Esophagus squamous epithelium (tissue), 5 donors: ENCODE data around the gene RUNDC1. TPM values are rescaled to one million over a fixed set of nuclear protein-coding genes. Genes with fewer than 3 reads are reported as not detected.
A peak's percentile ranks its signal among the peaks of the same experiment; 100 is the strongest.

Source experiments
- DNase-seq: peaks from one replicate; lab custom pipeline; 2025; lab: John Stamatoyannopoulos, UW
- H3K27ac ChIP-seq, 4 donors: fragments of 200-600 bp; sonication (generic); one replicate each; pipeline ENCODE4 v1.5.1; 2016 to 2019; ENCODE audit warnings: mild to moderate bottlenecking in 1 of 4
- H3K27me3 ChIP-seq, 4 donors: fragments of 200-600 bp; sonication (generic); 1 replicate in 3 of 4; 2 replicates in 1 of 4; pipeline versions ENCODE4 v1.5.1 to v1.6.0; 2017 to 2021; ENCODE audit warnings: antibody characterized with exemption in 1 of 4
- H3K36me3 ChIP-seq, 3 donors: fragments of 200-600 bp; sonication (generic); one replicate each; pipeline ENCODE4 v1.5.1; 2016 to 2019
- H3K4me1 ChIP-seq, 3 donors: fragments of 200-600 bp; sonication (generic); one replicate each; pipeline ENCODE4 v1.5.1; 2017 to 2019
- H3K4me3 ChIP-seq, 4 donors: fragments of 200-600 bp; sonication (generic); 1 replicate in 3 of 4; 2 replicates in 1 of 4; pipeline ENCODE4 v1.5.1; 2016 to 2019; ENCODE audit warnings: mild to moderate bottlenecking in 2 of 4, moderate library complexity in 1 of 4
- H3K9me3 ChIP-seq, 3 donors: fragments of 200-600 bp; sonication (generic); one replicate each; pipeline ENCODE4 v1.5.1; 2016 to 2019
- POLR2A ChIP-seq, 4 donors: fragments of 450-650 bp; IDR thresholded peaks; one replicate each; pipeline ENCODE4 v1.6.1; 2017; ENCODE audit warnings: antibody characterized with exemption in 4 of 4, mild to moderate bottlenecking in 4 of 4, moderate library complexity in 3 of 4
- WGBS, 2 donors: methylation state at CpG; one replicate each; pipeline ENCODE4 v1.1.5; 2018; 5-methylcytosine and 5-hydroxymethylcytosine counted together
- intact Hi-C: fragments of 100-400 bp; cut with DNase I; formaldehyde crosslinking; loops from one replicate; pipeline ENCODE4 v1.15.0; 2022
- total RNA-seq, 4 donors: library from RNA; depleted of rRNA; stranded (reverse); fragments of >200 nt; gene quantifications; one replicate each; pipeline ENCODE4 v1.1.0, GENCODE V29; 2016
- TF ChIP-seq, protein P1 (sequence below), 6 experiments: fragments of 450-650 bp in 4 of 6; fragments of 200-600 bp in 2 of 6; sonication (generic) in 2 of 6; IDR thresholded peaks; one replicate each; pipeline ENCODE4 v1.5.1; 2016 to 2019; ENCODE audit warnings: antibody characterized with exemption in 6 of 6, mild to moderate bottlenecking in 4 of 6, moderate library complexity in 4 of 6
- donor health status: DM: yes; HTN: yes; CAD: no.

Gene RUNDC1
- total RNA-seq, 4 donors from 2014 or later, result 7.4 to 9.8 (median 8.5) TPM

DNA sequence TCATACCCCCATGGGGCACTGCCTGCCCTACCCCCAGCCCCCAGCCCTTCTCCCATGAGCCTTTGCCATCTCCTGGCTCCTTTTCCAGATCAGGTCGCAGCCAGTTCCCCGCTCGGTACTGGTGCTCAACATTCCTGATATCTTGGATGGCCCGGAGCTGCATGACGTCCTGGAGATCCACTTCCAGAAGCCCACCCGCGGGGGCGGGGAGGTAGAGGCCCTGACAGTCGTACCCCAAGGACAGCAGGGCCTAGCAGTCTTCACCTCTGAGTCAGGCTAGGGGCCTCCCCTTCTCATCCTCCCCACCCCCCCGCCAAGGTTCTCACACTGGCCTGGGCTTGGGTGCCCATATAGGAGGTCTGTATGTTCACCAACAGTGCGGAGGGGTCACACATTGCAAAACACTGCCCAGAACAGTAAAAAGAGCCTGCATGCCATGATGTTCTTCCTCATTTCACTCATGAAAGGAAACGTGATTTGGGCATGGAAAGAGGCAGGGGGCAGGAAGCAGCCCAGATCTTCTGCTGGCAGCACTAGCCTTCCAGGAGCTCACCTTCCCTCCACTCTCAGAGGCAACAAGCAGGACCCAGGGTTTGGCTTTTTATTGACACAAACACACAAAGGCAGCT, 33.8 kb downstream of the RUNDC1 start:
- DNase-seq, result no peak
- Histone ChIP-seq H3K9me3 (no peaks in the 10 kb centered on the region), H3K36me3 (peaks cover 7 to 67% (median 19%) of the 10 kb centered on the region in 3 donors), H3K27ac (peak overlapping the region; percentile 26 to 86 (median 57)), H3K4me1 (peaks cover 7 to 81% (median 33%) of the 10 kb centered on the region in 3 donors), H3K27me3 (no peaks in the 10 kb centered on the region), H3K4me3 (no peak overlapping the region)
- 81 to 85% methylated on average over 4 to 12 of the region's 12 CpGs for WGBS, 2 donors
- intact Hi-C loops, result no loop called here
- TF ChIP-seq, protein P1, sequence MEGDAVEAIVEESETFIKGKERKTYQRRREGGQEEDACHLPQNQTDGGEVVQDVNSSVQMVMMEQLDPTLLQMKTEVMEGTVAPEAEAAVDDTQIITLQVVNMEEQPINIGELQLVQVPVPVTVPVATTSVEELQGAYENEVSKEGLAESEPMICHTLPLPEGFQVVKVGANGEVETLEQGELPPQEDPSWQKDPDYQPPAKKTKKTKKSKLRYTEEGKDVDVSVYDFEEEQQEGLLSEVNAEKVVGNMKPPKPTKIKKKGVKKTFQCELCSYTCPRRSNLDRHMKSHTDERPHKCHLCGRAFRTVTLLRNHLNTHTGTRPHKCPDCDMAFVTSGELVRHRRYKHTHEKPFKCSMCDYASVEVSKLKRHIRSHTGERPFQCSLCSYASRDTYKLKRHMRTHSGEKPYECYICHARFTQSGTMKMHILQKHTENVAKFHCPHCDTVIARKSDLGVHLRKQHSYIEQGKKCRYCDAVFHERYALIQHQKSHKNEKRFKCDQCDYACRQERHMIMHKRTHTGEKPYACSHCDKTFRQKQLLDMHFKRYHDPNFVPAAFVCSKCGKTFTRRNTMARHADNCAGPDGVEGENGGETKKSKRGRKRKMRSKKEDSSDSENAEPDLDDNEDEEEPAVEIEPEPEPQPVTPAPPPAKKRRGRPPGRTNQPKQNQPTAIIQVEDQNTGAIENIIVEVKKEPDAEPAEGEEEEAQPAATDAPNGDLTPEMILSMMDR (IDR thresholded peaks at IDR 0.05), result no peak
- TF ChIP-seq POLR2A (IDR thresholded peaks at IDR 0.05), result no peak

DNA sequence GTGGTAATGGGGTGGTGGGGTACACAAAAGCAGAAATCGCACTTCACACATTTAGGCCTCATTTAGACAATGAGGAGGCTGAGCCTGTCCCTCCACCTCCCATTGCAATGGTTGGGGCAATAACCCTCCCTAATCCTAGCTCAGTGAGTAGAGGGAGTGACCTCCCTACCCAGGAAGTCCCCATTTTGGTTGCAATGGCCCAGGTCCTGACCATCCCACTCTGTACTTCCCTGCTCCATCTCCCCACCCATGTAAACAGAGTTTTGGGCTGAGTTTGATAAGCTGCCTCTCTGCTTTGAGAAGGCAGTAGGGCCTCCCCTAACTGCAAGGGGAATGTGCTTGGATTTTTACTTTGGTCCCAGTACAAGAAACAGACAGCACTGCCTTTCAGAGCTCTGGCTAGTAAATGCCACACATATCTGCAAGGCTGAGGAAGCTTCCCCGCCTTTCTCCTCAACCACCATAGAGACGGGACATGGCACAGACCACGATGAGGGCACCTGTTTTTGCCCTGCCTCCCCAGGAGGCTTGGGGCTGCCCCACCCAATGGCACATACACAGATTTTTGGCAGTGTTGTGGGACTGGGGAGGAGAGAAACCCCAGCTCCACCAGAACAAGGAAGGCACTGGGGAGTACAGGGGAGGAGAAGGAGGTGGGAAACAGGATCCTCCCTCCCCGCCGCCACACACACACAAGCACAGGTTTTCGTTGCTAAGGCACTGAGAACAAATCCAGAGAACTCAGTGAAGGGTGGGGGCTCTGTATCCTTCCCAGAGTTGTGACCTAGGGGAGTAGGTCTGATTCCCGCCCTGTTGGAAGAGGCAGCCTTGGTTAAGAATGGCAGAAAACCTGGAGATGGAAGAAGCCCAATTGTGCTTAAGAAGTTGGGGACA, 34.5 kb downstream of the RUNDC1 start:
- 60 to 77% methylated on average over 5 to 6 of the region's 8 CpGs for WGBS, 2 donors
- TF ChIP-seq POLR2A (IDR thresholded peaks at IDR 0.05), result no peak
- TF ChIP-seq, protein P1 (IDR thresholded peaks at IDR 0.05), result no peak
- peaks cover 12 to 82% (median 40%) of the 10 kb centered on the region in 3 donors for H3K4me1 ChIP-seq
- H3K27me3 ChIP-seq, result no peaks in the 10 kb centered on the region
- no peaks in the 10 kb centered on the region for H3K9me3 ChIP-seq
- H3K27ac ChIP-seq, result peak overlapping the region; percentile 26 to 86 (median 57)
- DNase-seq, result no peak
- intact Hi-C loops, result no loop called here
- H3K36me3 ChIP-seq, result peaks cover 7 to 67% (median 19%) of the 10 kb centered on the region in 3 donors
- H3K4me3 ChIP-seq, result no peak overlapping the region

DNA sequence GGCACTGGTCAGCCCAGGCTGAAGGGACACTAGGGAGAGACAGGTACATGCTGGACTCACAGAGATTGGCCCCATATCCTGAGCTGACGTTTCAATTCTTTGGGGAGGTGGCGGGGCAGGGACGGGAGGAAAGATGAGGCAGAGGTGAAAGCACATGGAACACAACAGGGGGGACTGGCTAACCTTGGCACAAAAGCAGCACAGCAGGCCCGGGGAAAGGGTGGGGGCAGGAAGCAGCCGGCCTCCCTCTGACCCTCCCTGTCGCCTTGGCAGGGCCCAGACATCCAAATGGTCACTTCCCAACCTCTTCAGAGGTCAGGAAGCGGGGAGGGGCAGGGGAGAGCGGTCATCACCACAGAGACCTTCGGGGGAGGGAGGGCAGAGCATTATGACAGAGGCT, 35.2 kb downstream of the RUNDC1 start:
- peaks cover 18 to 82% (median 46%) of the 10 kb centered on the region in 3 donors for H3K4me1 ChIP-seq
- H3K27me3 ChIP-seq, result no peaks in the 10 kb centered on the region
- H3K27ac ChIP-seq, result peak overlapping the region; percentile 26 to 86 (median 57)
- H3K36me3 ChIP-seq, result peaks cover 7 to 67% (median 19%) of the 10 kb centered on the region in 3 donors
- WGBS, 2 donors, result 65 to 67% methylated on average over 9 of the region's 9 CpGs
- H3K4me3 ChIP-seq, result no peak overlapping the region
- TF ChIP-seq POLR2A (IDR thresholded peaks at IDR 0.05), result no peak
- TF ChIP-seq, protein P1 (IDR thresholded peaks at IDR 0.05), result no peak
- intact Hi-C loops, result no loop called here
- H3K9me3 ChIP-seq, result no peaks in the 10 kb centered on the region
- no peak for DNase-seq

DNA sequence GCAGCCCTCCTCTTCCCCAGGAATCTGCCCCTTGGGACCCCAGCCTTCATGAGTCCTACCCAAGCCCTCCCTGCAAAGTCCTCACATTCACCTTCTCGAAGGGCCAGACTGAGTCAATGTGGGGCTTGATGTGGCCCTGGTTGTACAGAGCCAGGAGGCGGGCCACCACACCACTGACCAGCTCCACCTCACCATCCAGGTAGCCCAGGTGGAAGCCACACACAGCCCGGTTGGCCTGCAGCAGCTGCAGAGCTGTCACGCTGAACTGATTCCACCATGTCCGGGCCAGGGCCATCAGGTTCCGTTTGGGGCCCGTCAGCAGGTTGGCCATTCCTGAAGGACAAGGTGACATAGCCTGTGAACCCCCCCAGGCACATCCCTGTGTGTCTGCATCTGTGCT, 35.9 kb downstream of the RUNDC1 start:
- 93% methylated on average over 5 of the region's 7 CpGs; no CpG with 5 or more reads in 1 of the 2 donors for WGBS, 2 donors
- no peaks in the 10 kb centered on the region for H3K27me3 ChIP-seq
- no peak for DNase-seq
- peak overlapping the region in 3 of 4 donors; percentile 41 to 86 (median 73) for H3K27ac ChIP-seq
- intact Hi-C loops, result no loop called here
- peaks cover 18 to 83% (median 45%) of the 10 kb centered on the region in 3 donors for H3K4me1 ChIP-seq
- TF ChIP-seq POLR2A (IDR thresholded peaks at IDR 0.05), result no peak
- TF ChIP-seq, protein P1 (IDR thresholded peaks at IDR 0.05), result no peak
- H3K4me3 ChIP-seq, result no peak overlapping the region
- peaks cover 7 to 67% (median 19%) of the 10 kb centered on the region in 3 donors for H3K36me3 ChIP-seq
- no peaks in the 10 kb centered on the region for H3K9me3 ChIP-seq
